Right ventricle myocardium inferior (tissue), 1 donor: Measurements from ENCODE around the gene ADH6. TPM values are rescaled to one million over a fixed set of nuclear protein-coding genes. Genes with fewer than 3 reads are reported as not detected.

Source experiments
- total RNA-seq: library from RNA; stranded (reverse); fragmentation: NEBNext Ultra II Directional; extraction: Animal tissue kit (Norgen Biotek cat#: 25700); gene quantifications from one replicate; pipeline ENCODE4 v1.2.1, GENCODE V29; 2021
- donor health status: DM: no; HTN: yes; CAD: no; lungs with severe emphysema.

The ADH6 gene
- total RNA-seq, 1 donor from 2014 or later = not detected

Other genes with a start within 250 kb of the ADH6 start
- gene METAP1, start 223.5 kb downstream of the ADH6 start, total RNA-seq = 67.4 TPM
- 193 TPM for gene ADH5, start 130.5 kb downstream of the ADH6 start, total RNA-seq
- gene ADH4, start 74.9 kb downstream of the ADH6 start, total RNA-seq = not detected
- 0.84 TPM for gene ADH1A, start 71.7 kb upstream of the ADH6 start, total RNA-seq
- 155 TPM for gene ADH1B, start 102.2 kb upstream of the ADH6 start, total RNA-seq
- gene ADH1C, start 133.5 kb upstream of the ADH6 start, total RNA-seq = 7.5 TPM
- gene ADH7, start 216.1 kb upstream of the ADH6 start, total RNA-seq = not detected